Mucosa of gallbladder (tissue), 1 donor: ENCODE results near the gene PLGRKT. TPM values are rescaled to one million over a fixed set of nuclear protein-coding genes. Genes with fewer than 3 reads are reported as not detected.
"Not testable (repeated sequence)": the region's sequence is repeated elsewhere in the genome, so short reads cannot be mapped to it uniquely, and the experiment has no call there.

Source experiments
- DNase-seq: peaks from one replicate; pipeline ENCODE4 v3.0.0-alpha.2; 2020; ENCODE audit warnings: low spot score
- total RNA-seq: library from RNA; stranded (reverse); gene quantifications from one replicate; pipeline ENCODE4 v1.2.1, GENCODE V29; 2021
- donor health status: DM: no; HTN: no; CAD: no.

The PLGRKT gene
- total RNA-seq, result 21.3 TPM

- DNase-seq, result peak; percentile 95
Observed at GRCh38 chr9:5437254-5438216, at the start of gene PLGRKT. TSS of gene PLGRKT (minus strand) at chr9:5437925. CDS start at chr9:5431977, 5,948 bp downstream.

- no peak for DNase-seq
Observed at GRCh38 chr9:5486988-5487387, 49.3 kb upstream of the PLGRKT start.

GRCh38 chr9:5485378-5486085, 47.8 kb upstream of the PLGRKT start:
- DNase-seq, result no peak

GRCh38 chr9:5483306-5483705, 45.6 kb upstream of the PLGRKT start:
- DNase-seq, result no peak

- DNase-seq, result no peak
Observed at GRCh38 chr9:5482194-5482593, 44.5 kb upstream of the PLGRKT start.

- DNase-seq, result no peak
Observed at GRCh38 chr9:5481322-5482040, 43.8 kb upstream of the PLGRKT start.

- no peak for DNase-seq
Observed at GRCh38 chr9:5480919-5481318, 43.2 kb upstream of the PLGRKT start.

- no peak for DNase-seq
Observed at GRCh38 chr9:5479994-5480694, 42.4 kb upstream of the PLGRKT start.

- DNase-seq, result no peak
Observed at GRCh38 chr9:5478206-5478605, 40.5 kb upstream of the PLGRKT start.

GRCh38 chr9:5475611-5476010, 37.9 kb upstream of the PLGRKT start:
- not testable (repeated sequence) for DNase-seq

- DNase-seq, result no peak
Observed at GRCh38 chr9:5470816-5471215, 33.1 kb upstream of the PLGRKT start.

GRCh38 chr9:5470122-5470521, 32.4 kb upstream of the PLGRKT start:
- no peak for DNase-seq

- no peak for DNase-seq
Observed at GRCh38 chr9:5468850-5469249, 31.1 kb upstream of the PLGRKT start.

- no peak for DNase-seq
Observed at GRCh38 chr9:5466766-5467165, 29.0 kb upstream of the PLGRKT start.

- DNase-seq, result no peak
Observed at GRCh38 chr9:5466005-5466404, 28.3 kb upstream of the PLGRKT start.

- not testable (repeated sequence) for DNase-seq
Observed at GRCh38 chr9:5464831-5465330, 27.2 kb upstream of the PLGRKT start.

GRCh38 chr9:5460157-5460556, 22.4 kb upstream of the PLGRKT start:
- no peak for DNase-seq

- DNase-seq, result no peak
Observed at GRCh38 chr9:5459289-5459829, 21.6 kb upstream of the PLGRKT start.

GRCh38 chr9:5455181-5455580, 17.5 kb upstream of the PLGRKT start:
- DNase-seq, result no peak

- DNase-seq, result no peak
Observed at GRCh38 chr9:5453673-5454072, 15.9 kb upstream of the PLGRKT start.

GRCh38 chr9:5453004-5453403, 15.3 kb upstream of the PLGRKT start:
- no peak for DNase-seq
